A549 (cell line): ENCODE results near the gene INTS7. TPM values are rescaled to one million over a fixed set of nuclear protein-coding genes. Genes with fewer than 3 reads are reported as not detected.

Source experiments
- ATAC-seq, 2 experiments: fragments of 200-7000 bp in 1 of 2; fragments of >200 bp in 1 of 2; cut with Nextera tagmentation in 1 of 2; cut with Tn5 transposase in 1 of 2; 3 replicates each; pipeline versions ENCODE4 v1.8.0 to v1.9.1; 2018 to 2020; ENCODE audit warnings: mild to moderate bottlenecking in 1 of 2, moderate library complexity in 1 of 2
- CTCF ChIA-PET: fragments of 300-600 bp; sonication (Branson Sonifier 250); formaldehyde crosslinking; extraction: SDS; loops from one replicate; lab custom pipeline; 2021; ENCODE audit warnings: antibody characterized with exemption, inconsistent platforms; lab: Yijun Ruan, JAX
- POLR2A ChIA-PET: fragments of 350-600 bp; formaldehyde crosslinking; extraction: SDS; loops from one replicate; lab custom pipeline; 2021; ENCODE audit warnings: antibody characterized with exemption, inconsistent platforms; lab: Yijun Ruan, JAX
- DNase-seq, 2 experiments: peaks; one replicate each; pipeline versions ENCODE4 v3.0.0 to v3.0.0-alpha.2; 2011 to 2016; ENCODE audit warnings: low read depth in 1 of 2, low spot score in 1 of 2
- FAIRE-seq: peaks from 2 replicates; lab custom pipeline; 2011; peaks lifted over from hg19 to GRCh38; lab: Jason Lieb, UNC
- H3K27ac ChIP-seq, 2 experiments: fragments of >200 bp; sonication (Bioruptor Twin); formaldehyde crosslinking; 3 replicates each; pipeline ENCODE4 v1.5.1; 2016 to 2017
- H3K4me1 ChIP-seq: fragments of >200 bp; sonication (Bioruptor Twin); formaldehyde crosslinking; 3 replicates; pipeline ENCODE4 v1.6.1; 2016
- H3K4me2 ChIP-seq: fragments of >200 bp; sonication (Bioruptor Twin); formaldehyde crosslinking; 3 replicates; pipeline ENCODE4 v1.6.1; 2016
- H3K4me3 ChIP-seq: fragments of >200 bp; sonication (Bioruptor Twin); formaldehyde crosslinking; 3 replicates; pipeline ENCODE4 v1.5.1; 2016
- H3K9me3 ChIP-seq: fragments of >200 bp; sonication (Bioruptor Twin); formaldehyde crosslinking; 3 replicates; pipeline ENCODE4 v1.6.1; 2016
- BHLHE40 ChIP-seq: IDR thresholded peaks from 2 replicates; pipeline ENCODE4 v1.6.1; 2012; ENCODE audit warnings: low read depth, low read length, inconsistent platforms
- CBX8 ChIP-seq: fragments of 200-600 bp; sonication (generic); IDR thresholded peaks from 2 replicates; pipeline ENCODE4 v1.6.1; 2016
- CHD2 ChIP-seq: fragments of 150-350 bp; IDR thresholded peaks from 2 replicates; pipeline ENCODE4 v1.6.1; 2014; ENCODE audit warnings: low read length; ENCODE audit not compliant: partially characterized antibody
- CHD4 ChIP-seq: fragments of 200-600 bp; sonication (generic); IDR thresholded peaks from 2 replicates; pipeline ENCODE4 v1.6.1; 2016; ENCODE audit warnings: antibody characterized with exemption, mild to moderate bottlenecking, borderline replicate concordance
- EP300 ChIP-seq, 2 experiments: fragments of >200 bp; sonication (Bioruptor Twin); formaldehyde crosslinking; IDR thresholded peaks; 2 replicates in 1 of 2; 3 replicates in 1 of 2; pipeline ENCODE4 v1.6.1; 2016 to 2017
- FOSB ChIP-seq: fragments of 250-450 bp; sonication (Bioruptor Pico); IDR thresholded peaks from 2 replicates; pipeline ENCODE4 v1.5.0; 2020; ENCODE audit warnings: mild to moderate bottlenecking, moderate library complexity
- FOXS1 ChIP-seq: fragments of 250-450 bp; sonication (Bioruptor Pico); IDR thresholded peaks from 2 replicates; pipeline ENCODE4 v1.5.0; 2020; ENCODE audit warnings: mild to moderate bottlenecking, moderate library complexity
- GATA3 ChIP-seq: IDR thresholded peaks from 2 replicates; pipeline ENCODE4 v1.6.1; 2012; ENCODE audit warnings: borderline replicate concordance
- HDAC2 ChIP-seq: fragments of 200-600 bp; sonication (generic); IDR thresholded peaks from 2 replicates; pipeline ENCODE4 v1.6.1; 2016
- HOXA7 ChIP-seq: fragments of 250-450 bp; sonication (Bioruptor Pico); IDR thresholded peaks from 2 replicates; pipeline ENCODE4 v1.5.0; 2020; ENCODE audit warnings: mild to moderate bottlenecking, moderate library complexity
- HOXB13 ChIP-seq: fragments of 250-450 bp; sonication (Bioruptor Pico); IDR thresholded peaks from 2 replicates; pipeline ENCODE4 v1.5.0; 2020; ENCODE audit warnings: low read depth, mild to moderate bottlenecking, moderate library complexity
- HOXB5 ChIP-seq: fragments of 250-450 bp; sonication (Bioruptor Pico); IDR thresholded peaks from 2 replicates; pipeline ENCODE4 v1.5.0; 2020; ENCODE audit warnings: mild to moderate bottlenecking, moderate library complexity
- JUNB ChIP-seq: fragments of >200 bp; sonication (Bioruptor Twin); formaldehyde crosslinking; IDR thresholded peaks from 2 replicates; pipeline ENCODE4 v1.6.1; 2016
- KDM1A ChIP-seq: fragments of 200-600 bp; sonication (generic); IDR thresholded peaks from 2 replicates; pipeline ENCODE4 v1.6.1; 2016; ENCODE audit warnings: low read depth, mild to moderate bottlenecking
- KDM5A ChIP-seq: fragments of 200-600 bp; sonication (generic); IDR thresholded peaks from 2 replicates; pipeline ENCODE4 v1.6.1; 2016; ENCODE audit warnings: antibody characterized with exemption, mild to moderate bottlenecking
- MAFK ChIP-seq: fragments of 450-650 bp; IDR thresholded peaks from 2 replicates; pipeline ENCODE4 v1.6.1; 2014; ENCODE audit not compliant: partially characterized antibody
- MAZ ChIP-seq: fragments of 150-350 bp; IDR thresholded peaks from 2 replicates; pipeline ENCODE4 v1.6.1; 2014; ENCODE audit warnings: antibody characterized with exemption, low read depth, low read length, borderline replicate concordance
- NFE2L2 ChIP-seq: fragments of 150-350 bp; conservative IDR thresholded peaks from 2 replicates; pipeline ENCODE4 v1.6.1; 2014; ENCODE audit warnings: low read length
- NPAS2 ChIP-seq: fragments of 250-450 bp; sonication (Bioruptor Pico); IDR thresholded peaks from 2 replicates; pipeline ENCODE4 v1.8.0; 2022; ENCODE audit warnings: mild to moderate bottlenecking, moderate library complexity, borderline replicate concordance
- NR3C1 ChIP-seq: fragments of >200 bp; sonication (Bioruptor Twin); formaldehyde crosslinking; IDR thresholded peaks from 3 replicates; pipeline ENCODE4 v1.6.1; 2017
- PHF8 ChIP-seq: fragments of 200-600 bp; sonication (generic); IDR thresholded peaks from 2 replicates; pipeline ENCODE4 v1.6.1; 2016; ENCODE audit warnings: low read depth, mild to moderate bottlenecking, antibody characterized with exemption, moderate library complexity, borderline replicate concordance
- POLR2A ChIP-seq: IDR thresholded peaks from 2 replicates; pipeline ENCODE4 v1.6.1; 2012; ENCODE audit warnings: mild to moderate bottlenecking, low read length
- POLR2AphosphoS2 ChIP-seq: conservative IDR thresholded peaks from 2 replicates; pipeline ENCODE4 v1.6.1; 2012; ENCODE audit warnings: low read length, improper control_type of control experiment, inconsistent platforms
- RARB ChIP-seq: fragments of 250-450 bp; sonication (Bioruptor Pico); IDR thresholded peaks from 2 replicates; pipeline ENCODE4 v1.8.0; 2021; ENCODE audit warnings: mild to moderate bottlenecking, moderate library complexity
- RFX5 ChIP-seq: fragments of 450-650 bp; IDR thresholded peaks from 2 replicates; pipeline ENCODE4 v1.7.1; 2014; ENCODE audit warnings: antibody characterized with exemption, mild to moderate bottlenecking, moderate library complexity
- RNF2 ChIP-seq: fragments of 200-600 bp; sonication (generic); IDR thresholded peaks from 2 replicates; pipeline ENCODE4 v1.6.1; 2016; ENCODE audit warnings: low read depth, mild to moderate bottlenecking, antibody characterized with exemption, moderate library complexity, borderline replicate concordance
- TFCP2L1 ChIP-seq: fragments of 250-450 bp; sonication (Bioruptor Pico); IDR thresholded peaks from 2 replicates; pipeline ENCODE4 v1.5.0; 2021; ENCODE audit warnings: mild to moderate bottlenecking
- TP53 ChIP-seq: fragments of 250-450 bp; sonication (Bioruptor Pico); IDR thresholded peaks from 2 replicates; pipeline ENCODE4 v1.5.0; 2021; ENCODE audit warnings: mild to moderate bottlenecking, moderate library complexity
- ZC3H11A ChIP-seq: fragments of 450-650 bp; IDR thresholded peaks from 2 replicates; pipeline ENCODE4 v1.6.1; 2014; ENCODE audit warnings: antibody characterized with exemption, mild to moderate bottlenecking
- ZNF302 ChIP-seq: fragments of 250-450 bp; sonication (Bioruptor Pico); IDR thresholded peaks from 2 replicates; pipeline ENCODE4 v1.9.0; 2021; ENCODE audit warnings: inconsistent platforms, mild to moderate bottlenecking, moderate library complexity
- ZSCAN20 ChIP-seq: fragments of 250-450 bp; sonication (Bioruptor Pico); IDR thresholded peaks from 2 replicates; pipeline ENCODE4 v1.8.0; 2022; ENCODE audit warnings: mild to moderate bottlenecking, moderate library complexity
- WGBS: methylation state at CpG from one replicate; pipeline ENCODE4 v1.1.6; 2017; ENCODE audit errors: missing lambda C conversion rate; 5-methylcytosine and 5-hydroxymethylcytosine counted together
- polyA minus RNA-seq: library from RNA; depleted of rRNA, polyadenylated mRNA; stranded (reverse); fragments of >200 nt; gene quantifications from 2 replicates; pipeline ENCODE4 v1.2.3, GENCODE V29; 2011; rRNA and poly(A)+ RNA removed
- polyA plus RNA-seq, 4 experiments: library from polyadenylated mRNA; depleted of rRNA in 3 of 4; stranded (reverse); fragments of >200 nt; fragmentation: RNase III in 1 of 4; extraction: RNeasy Plus Mini Kit Qiagen cat#74134 plus additional on column Dnase treatment in 1 of 4; gene quantifications; 2 replicates in 3 of 4; 3 replicates in 1 of 4; pipeline ENCODE4 v1.2.3, GENCODE V29; 2011 to 2017
- TF ChIP-seq, protein P1 (sequence below): fragments of >200 bp; sonication (Bioruptor Twin); formaldehyde crosslinking; IDR thresholded peaks from 3 replicates; pipeline ENCODE4 v1.5.1; 2016
- TF ChIP-seq, protein P2 (sequence below): fragments of 250-450 bp; sonication (Bioruptor Pico); IDR thresholded peaks from 2 replicates; pipeline ENCODE4 v1.5.0; 2020; ENCODE audit warnings: low read depth, mild to moderate bottlenecking, moderate library complexity
- TF ChIP-seq, protein P3 (sequence below): IDR thresholded peaks from 2 replicates; pipeline ENCODE4 v1.6.1; 2012; ENCODE audit warnings: low read depth, borderline replicate concordance

INTS7 gene, protein sequence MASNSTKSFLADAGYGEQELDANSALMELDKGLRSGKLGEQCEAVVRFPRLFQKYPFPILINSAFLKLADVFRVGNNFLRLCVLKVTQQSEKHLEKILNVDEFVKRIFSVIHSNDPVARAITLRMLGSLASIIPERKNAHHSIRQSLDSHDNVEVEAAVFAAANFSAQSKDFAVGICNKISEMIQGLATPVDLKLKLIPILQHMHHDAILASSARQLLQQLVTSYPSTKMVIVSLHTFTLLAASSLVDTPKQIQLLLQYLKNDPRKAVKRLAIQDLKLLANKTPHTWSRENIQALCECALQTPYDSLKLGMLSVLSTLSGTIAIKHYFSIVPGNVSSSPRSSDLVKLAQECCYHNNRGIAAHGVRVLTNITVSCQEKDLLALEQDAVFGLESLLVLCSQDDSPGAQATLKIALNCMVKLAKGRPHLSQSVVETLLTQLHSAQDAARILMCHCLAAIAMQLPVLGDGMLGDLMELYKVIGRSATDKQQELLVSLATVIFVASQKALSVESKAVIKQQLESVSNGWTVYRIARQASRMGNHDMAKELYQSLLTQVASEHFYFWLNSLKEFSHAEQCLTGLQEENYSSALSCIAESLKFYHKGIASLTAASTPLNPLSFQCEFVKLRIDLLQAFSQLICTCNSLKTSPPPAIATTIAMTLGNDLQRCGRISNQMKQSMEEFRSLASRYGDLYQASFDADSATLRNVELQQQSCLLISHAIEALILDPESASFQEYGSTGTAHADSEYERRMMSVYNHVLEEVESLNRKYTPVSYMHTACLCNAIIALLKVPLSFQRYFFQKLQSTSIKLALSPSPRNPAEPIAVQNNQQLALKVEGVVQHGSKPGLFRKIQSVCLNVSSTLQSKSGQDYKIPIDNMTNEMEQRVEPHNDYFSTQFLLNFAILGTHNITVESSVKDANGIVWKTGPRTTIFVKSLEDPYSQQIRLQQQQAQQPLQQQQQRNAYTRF
- polyA plus RNA-seq (2011; rRNA removed) (47.2 and 61.8 TPM in 2 replicates), polyA plus RNA-seq (2017; fragmentation: RNase III; extraction: RNeasy Plus Mini Kit Qiagen cat#74134 plus additional on column Dnase treatment) (21.5 to 23.3 TPM (median 22.0 TPM) in 3 replicates), polyA minus RNA-seq (104 and 105 TPM in 2 replicates)
- polyA plus RNA-seq (2012; cell fraction: cytosol; rRNA removed), result 13.3 and 17.1 TPM in 2 replicates
- polyA plus RNA-seq (2012; cell fraction: nucleus; rRNA removed), result 9.0 and 9.9 TPM in 2 replicates

DNA sequence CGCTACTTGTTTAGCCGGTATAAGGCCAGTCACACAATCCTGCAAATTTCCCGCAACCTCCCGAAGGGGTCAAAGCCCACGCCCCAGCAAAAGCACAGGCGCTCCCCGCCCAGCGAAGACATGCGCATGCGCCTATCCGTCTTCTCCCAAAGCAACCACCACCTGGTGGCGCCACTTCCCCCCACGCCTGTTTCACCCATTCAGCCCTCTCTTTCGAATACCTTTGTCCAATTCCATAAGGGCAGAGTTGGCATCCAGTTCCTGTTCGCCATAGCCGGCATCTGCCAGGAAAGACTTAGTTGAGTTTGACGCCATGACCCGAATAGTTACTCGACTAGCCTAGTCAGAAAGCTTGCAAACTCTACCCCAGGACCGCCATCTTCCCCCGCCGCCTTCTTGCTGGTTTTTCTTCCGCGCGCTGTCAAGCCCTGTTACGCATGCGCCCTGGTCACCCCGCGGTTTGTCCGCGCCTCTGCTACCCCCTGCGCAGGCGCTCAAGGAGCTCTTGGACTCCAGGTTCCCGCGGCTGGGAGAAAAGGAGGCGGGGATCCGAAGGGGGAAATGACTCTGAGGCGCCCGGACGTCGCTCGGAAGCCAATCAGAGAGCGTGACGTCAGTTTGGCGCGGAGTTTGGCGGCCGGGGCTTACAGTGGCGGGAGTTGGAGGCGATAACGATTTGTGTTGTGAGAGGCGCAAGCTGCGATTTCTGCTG lies at the start of gene INTS7, which contains the start of gene DTL:
Gene INTS7, minus strand, starts transcription at position 435 of the 712 bp plus-strand sequence. Its CDS starts 120 bp downstream, at position 315.
Gene DTL, plus strand, starts transcription at position 626 of the 712 bp plus-strand sequence. CDS start 143 bp downstream, outside the sequence.
- peak; percentile 87 to 92 for ATAC-seq
- H3K4me1 ChIP-seq, result peaks cover 72% of the 10 kb centered on the region
- peak within 1 kb of the TSS; percentile 85 to 90 for H3K27ac ChIP-seq
- peak within 1 kb of the TSS; percentile 65 for H3K4me3 ChIP-seq
- DNase-seq, result peak; percentile 99
- H3K9me3 ChIP-seq, result no peaks in the 10 kb centered on the region
- FAIRE-seq, result peak; percentile 67
- WGBS, result 1% methylated on average over 48 of the region's 53 CpGs
- POLR2A ChIA-PET, result interaction anchor here (0.5 to 2.4 kb wide), 25 partner anchors 13 to 763 kb away, joined by 3 to 34 read pairs (median 4); partner anchors contain the start of genes ATF3 and PPP2R5A
- CTCF ChIA-PET, result interaction anchor here (0.5 to 6.2 kb wide), 60 partner anchors 11 to 454 kb away, joined by 3 to 122 read pairs (median 4); partner anchors contain the start of gene NEK2
- peak within 1 kb of the TSS; percentile 85 for H3K4me2 ChIP-seq
- TF ChIP-seq FOXS1 (no peak), GATA3 (peak; percentile 9; the same call in 1 of the 2 replicates), BHLHE40 (no peak), TFCP2L1 (CRISPR knock-in tag) (no peak), EP300 (IDR thresholded peaks at IDR 0.05) (no peak), ZSCAN20 (CRISPR knock-in tag) (no peak), KDM5A (peak; percentile 82; the same call in 1 of the 2 replicates), HOXA7 (CRISPR knock-in tag) (no peak), NR3C1 (no peak), NPAS2 (CRISPR knock-in tag) (no peak), JUNB (no peak), KDM1A (no peak), POLR2A (peak; percentile 73), RFX5 (peak; percentile 55; the same call in 1 of the 2 replicates), TP53 (no peak), POLR2AphosphoS2 (no peak), CHD2 (no peak), NFE2L2 (no peak), ZC3H11A (no peak), HOXB5 (CRISPR knock-in tag) (no peak), CHD4 (no peak), MAZ (0 out of 2 replicates have a peak, but pooled peaks have one; percentile 13), PHF8 (peak; percentile 50; the same call in 1 of the 2 replicates), HOXB13 (CRISPR knock-in tag) (no peak), FOSB (CRISPR knock-in tag) (no peak), ZNF302 (CRISPR knock-in tag) (no peak), MAFK (no peak), RNF2 (no peak), HDAC2 (no peak), CBX8 (no peak), RARB (CRISPR knock-in tag) (no peak)
- TF ChIP-seq, protein P1, sequence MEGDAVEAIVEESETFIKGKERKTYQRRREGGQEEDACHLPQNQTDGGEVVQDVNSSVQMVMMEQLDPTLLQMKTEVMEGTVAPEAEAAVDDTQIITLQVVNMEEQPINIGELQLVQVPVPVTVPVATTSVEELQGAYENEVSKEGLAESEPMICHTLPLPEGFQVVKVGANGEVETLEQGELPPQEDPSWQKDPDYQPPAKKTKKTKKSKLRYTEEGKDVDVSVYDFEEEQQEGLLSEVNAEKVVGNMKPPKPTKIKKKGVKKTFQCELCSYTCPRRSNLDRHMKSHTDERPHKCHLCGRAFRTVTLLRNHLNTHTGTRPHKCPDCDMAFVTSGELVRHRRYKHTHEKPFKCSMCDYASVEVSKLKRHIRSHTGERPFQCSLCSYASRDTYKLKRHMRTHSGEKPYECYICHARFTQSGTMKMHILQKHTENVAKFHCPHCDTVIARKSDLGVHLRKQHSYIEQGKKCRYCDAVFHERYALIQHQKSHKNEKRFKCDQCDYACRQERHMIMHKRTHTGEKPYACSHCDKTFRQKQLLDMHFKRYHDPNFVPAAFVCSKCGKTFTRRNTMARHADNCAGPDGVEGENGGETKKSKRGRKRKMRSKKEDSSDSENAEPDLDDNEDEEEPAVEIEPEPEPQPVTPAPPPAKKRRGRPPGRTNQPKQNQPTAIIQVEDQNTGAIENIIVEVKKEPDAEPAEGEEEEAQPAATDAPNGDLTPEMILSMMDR, result peak; percentile 94
- TF ChIP-seq, protein P2, sequence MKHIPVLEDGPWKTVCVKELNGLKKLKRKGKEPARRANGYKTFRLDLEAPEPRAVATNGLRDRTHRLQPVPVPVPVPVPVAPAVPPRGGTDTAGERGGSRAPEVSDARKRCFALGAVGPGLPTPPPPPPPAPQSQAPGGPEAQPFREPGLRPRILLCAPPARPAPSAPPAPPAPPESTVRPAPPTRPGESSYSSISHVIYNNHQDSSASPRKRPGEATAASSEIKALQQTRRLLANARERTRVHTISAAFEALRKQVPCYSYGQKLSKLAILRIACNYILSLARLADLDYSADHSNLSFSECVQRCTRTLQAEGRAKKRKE (CRISPR knock-in tag), result no peak
- TF ChIP-seq, protein P3, sequence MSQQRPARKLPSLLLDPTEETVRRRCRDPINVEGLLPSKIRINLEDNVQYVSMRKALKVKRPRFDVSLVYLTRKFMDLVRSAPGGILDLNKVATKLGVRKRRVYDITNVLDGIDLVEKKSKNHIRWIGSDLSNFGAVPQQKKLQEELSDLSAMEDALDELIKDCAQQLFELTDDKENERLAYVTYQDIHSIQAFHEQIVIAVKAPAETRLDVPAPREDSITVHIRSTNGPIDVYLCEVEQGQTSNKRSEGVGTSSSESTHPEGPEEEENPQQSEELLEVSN, result peak; percentile 80
